HG02610 (cell line): Measurements from ENCODE around the gene PPDPF.
"Not testable (repeated sequence)": the region's sequence is repeated elsewhere in the genome, so short reads cannot be mapped to it uniquely, and the experiment has no call there.

Source experiments
- ATAC-seq: cut with Tn5 transposase; IDR thresholded peaks from one replicate; pipeline ENCODE4 v1.9.1; 2021; ENCODE audit warnings: mild to moderate bottlenecking, moderate library complexity; ENCODE audit not compliant: unreplicated experiment

Gene PPDPF

GRCh38 chr20:63561624-63562396 lies 41.2 kb downstream of the PPDPF start:
- no peak for ATAC-seq

- no peak for ATAC-seq
Observed at GRCh38 chr20:63562461-63563224, 42.1 kb downstream of the PPDPF start.

GRCh38 chr20:63563225-63563935 lies 42.8 kb downstream of the PPDPF start:
- ATAC-seq: no peak

GRCh38 chr20:63564036-63564810 lies 43.7 kb downstream of the PPDPF start:
- ATAC-seq: no peak

- no peak for ATAC-seq
Observed at GRCh38 chr20:63565021-63565698, 44.6 kb downstream of the PPDPF start.

- ATAC-seq: no peak
Observed at GRCh38 chr20:63565699-63566335, 45.3 kb downstream of the PPDPF start.

- ATAC-seq: no peak
Observed at GRCh38 chr20:63566395-63567135, 46.0 kb downstream of the PPDPF start.

- no peak for ATAC-seq
Observed at GRCh38 chr20:63567136-63567385, 46.5 kb downstream of the PPDPF start.

GRCh38 chr20:63567386-63568169 lies 47.0 kb downstream of the PPDPF start:
- ATAC-seq: no peak

- no peak for ATAC-seq
Observed at GRCh38 chr20:63568170-63568981, 47.8 kb downstream of the PPDPF start.

GRCh38 chr20:63568986-63569949 lies 48.7 kb downstream of the PPDPF start:
- ATAC-seq: no peak

- no peak for ATAC-seq
Observed at GRCh38 chr20:63570281-63571086, 49.9 kb downstream of the PPDPF start.

GRCh38 chr20:63571087-63571478 lies 50.5 kb downstream of the PPDPF start:
- not testable (repeated sequence) for ATAC-seq
